Uterus (tissue), 4 donors: ENCODE data around the gene SLCO3A1. TPM values are rescaled to one million over a fixed set of nuclear protein-coding genes. Genes with fewer than 3 reads are reported as not detected.

Source experiments
- DNase-seq, 2 donors: peaks; one replicate each; pipeline ENCODE4 v3.0.0-alpha.2; 2019 to 2020
- H3K27ac ChIP-seq, 2 donors: fragments of 200-600 bp; sonication (generic); 1 replicate in 1 of 2; 2 replicates in 1 of 2; pipeline ENCODE4 v1.5.1; 2016 to 2018
- H3K27me3 ChIP-seq, 2 donors: fragments of 200-600 bp; sonication (generic); one replicate each; pipeline ENCODE4 v1.5.1; 2018 to 2019; ENCODE audit warnings: control low read depth in 1 of 2
- H3K36me3 ChIP-seq, 2 donors: fragments of 200-600 bp; sonication (generic); one replicate each; pipeline ENCODE4 v1.5.1; 2019; ENCODE audit warnings: control low read depth in 1 of 2
- H3K4me1 ChIP-seq, 2 donors: fragments of 200-600 bp; sonication (generic); one replicate each; pipeline ENCODE4 v1.5.1; 2018 to 2019; ENCODE audit warnings: control low read depth in 1 of 2
- H3K4me3 ChIP-seq, 2 donors: fragments of 200-600 bp; sonication (generic); 1 replicate in 1 of 2; 2 replicates in 1 of 2; pipeline ENCODE4 v1.5.1; 2018 to 2019; ENCODE audit warnings: mild to moderate bottlenecking in 1 of 2
- H3K9me3 ChIP-seq, 2 donors: fragments of 200-600 bp; sonication (generic); one replicate each; pipeline ENCODE4 v1.5.1; 2019; ENCODE audit warnings: control low read depth in 1 of 2
- POLR2A ChIP-seq, 2 donors: fragments of 450-650 bp; IDR thresholded peaks; one replicate each; pipeline ENCODE4 v1.6.1; 2016; ENCODE audit warnings: antibody characterized with exemption in 2 of 2, mild to moderate bottlenecking in 1 of 2, moderate library complexity in 1 of 2
- intact Hi-C: fragments of 100-400 bp; cut with DNase I; formaldehyde crosslinking; loops from one replicate; pipeline ENCODE4 v1.15.1; 2023; ENCODE audit warnings: low total_unique reads
- total RNA-seq, 4 donors: library from RNA; depleted of rRNA in 3 of 4; stranded (reverse); fragments of >200 nt in 3 of 4; gene quantifications; one replicate each; pipeline versions ENCODE4 v1.1.0 to v1.2.4, GENCODE V29; 2014 to 2023
- TF ChIP-seq, protein P1 (sequence below), 4 experiments: fragments of 200-600 bp in 2 of 4; fragments of 450-650 bp in 2 of 4; sonication (generic) in 2 of 4; IDR thresholded peaks; one replicate each; pipeline ENCODE4 v1.5.1; 2016 to 2019; ENCODE audit warnings: antibody characterized with exemption in 4 of 4, mild to moderate bottlenecking in 2 of 4, moderate library complexity in 1 of 4
- donor health status: DM: yes; HTN: yes; CAD: no.

SLCO3A1 gene
- total RNA-seq, 4 donors from 2014 or later, result 4.4 to 26.1 (median 9.5) TPM

DNA sequence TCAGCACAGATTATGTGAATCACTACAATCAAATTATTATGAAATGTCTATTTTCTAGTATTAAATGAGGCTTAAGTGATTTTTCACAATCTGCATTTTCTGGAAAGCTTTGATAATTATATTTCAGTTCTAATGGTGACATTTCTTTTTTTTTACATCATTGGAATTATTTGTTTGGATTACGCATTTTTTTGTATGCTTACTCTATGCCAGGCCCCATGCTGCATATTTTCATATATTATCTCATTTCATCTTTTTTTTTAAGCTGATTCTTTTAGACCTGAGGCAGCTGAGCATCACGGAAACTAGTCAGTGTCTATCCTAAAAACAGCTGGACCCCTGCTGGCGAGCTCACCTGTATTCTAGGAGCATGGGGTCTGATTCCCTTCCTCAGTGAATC is 31.1 kb downstream of the SLCO3A1 start:
- H3K9me3 ChIP-seq, result no peaks in the 10 kb centered on the region
- TF ChIP-seq, protein P1, sequence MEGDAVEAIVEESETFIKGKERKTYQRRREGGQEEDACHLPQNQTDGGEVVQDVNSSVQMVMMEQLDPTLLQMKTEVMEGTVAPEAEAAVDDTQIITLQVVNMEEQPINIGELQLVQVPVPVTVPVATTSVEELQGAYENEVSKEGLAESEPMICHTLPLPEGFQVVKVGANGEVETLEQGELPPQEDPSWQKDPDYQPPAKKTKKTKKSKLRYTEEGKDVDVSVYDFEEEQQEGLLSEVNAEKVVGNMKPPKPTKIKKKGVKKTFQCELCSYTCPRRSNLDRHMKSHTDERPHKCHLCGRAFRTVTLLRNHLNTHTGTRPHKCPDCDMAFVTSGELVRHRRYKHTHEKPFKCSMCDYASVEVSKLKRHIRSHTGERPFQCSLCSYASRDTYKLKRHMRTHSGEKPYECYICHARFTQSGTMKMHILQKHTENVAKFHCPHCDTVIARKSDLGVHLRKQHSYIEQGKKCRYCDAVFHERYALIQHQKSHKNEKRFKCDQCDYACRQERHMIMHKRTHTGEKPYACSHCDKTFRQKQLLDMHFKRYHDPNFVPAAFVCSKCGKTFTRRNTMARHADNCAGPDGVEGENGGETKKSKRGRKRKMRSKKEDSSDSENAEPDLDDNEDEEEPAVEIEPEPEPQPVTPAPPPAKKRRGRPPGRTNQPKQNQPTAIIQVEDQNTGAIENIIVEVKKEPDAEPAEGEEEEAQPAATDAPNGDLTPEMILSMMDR (IDR thresholded peaks at IDR 0.05), result no peak
- no peak for TF ChIP-seq POLR2A (IDR thresholded peaks at IDR 0.05)
- no peaks in the 10 kb centered on the region for H3K27me3 ChIP-seq
- no peak overlapping the region for H3K4me3 ChIP-seq
- H3K4me1 ChIP-seq, result no peaks in the 10 kb centered on the region
- H3K27ac ChIP-seq, result no peak overlapping the region
- DNase-seq, result no peak
- H3K36me3 ChIP-seq, result no peaks in the 10 kb centered on the region
- intact Hi-C loops, result no loop called here

DNA sequence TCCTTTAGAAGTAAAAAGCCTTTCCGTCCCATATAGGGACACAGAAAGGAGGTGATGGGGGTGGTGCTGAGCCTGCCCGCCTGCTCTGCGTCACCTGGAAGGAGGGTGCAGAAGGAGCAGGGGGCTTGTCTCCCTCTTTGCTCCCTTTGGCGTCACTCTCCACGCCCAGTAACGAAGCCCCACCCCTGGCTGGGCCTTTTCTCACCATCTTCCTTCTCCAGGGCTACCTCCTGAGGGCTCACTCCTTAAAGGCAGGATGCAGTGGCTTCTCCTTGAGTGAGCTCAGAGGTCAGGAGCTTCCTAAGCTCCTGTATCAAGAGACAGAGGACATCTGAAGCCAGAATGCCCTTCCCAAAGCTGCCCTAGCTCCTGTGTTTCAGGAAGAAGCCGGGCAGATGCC is 31.5 kb downstream of the SLCO3A1 start:
- intact Hi-C loops, result no loop called here
- TF ChIP-seq, protein P1 (IDR thresholded peaks at IDR 0.05), result no peak
- TF ChIP-seq POLR2A (IDR thresholded peaks at IDR 0.05), result no peak
- Histone ChIP-seq H3K27me3 (no peaks in the 10 kb centered on the region), H3K27ac (no peak overlapping the region), H3K4me3 (no peak overlapping the region), H3K36me3 (no peaks in the 10 kb centered on the region), H3K4me1 (no peaks in the 10 kb centered on the region), H3K9me3 (no peaks in the 10 kb centered on the region)
- no peak for DNase-seq

GRCh38 chr15:91885714-91886270 is 32.3 kb downstream of the SLCO3A1 start:
- Histone ChIP-seq H3K36me3 (no peaks in the 10 kb centered on the region), H3K9me3 (no peaks in the 10 kb centered on the region), H3K27me3 (no peaks in the 10 kb centered on the region), H3K4me1 (no peaks in the 10 kb centered on the region), H3K4me3 (no peak overlapping the region), H3K27ac (no peak overlapping the region)
- intact Hi-C loops, result no loop called here
- no peak for DNase-seq
- TF ChIP-seq, protein P1 (IDR thresholded peaks at IDR 0.05), result no peak
- TF ChIP-seq POLR2A (IDR thresholded peaks at IDR 0.05), result no peak

DNA sequence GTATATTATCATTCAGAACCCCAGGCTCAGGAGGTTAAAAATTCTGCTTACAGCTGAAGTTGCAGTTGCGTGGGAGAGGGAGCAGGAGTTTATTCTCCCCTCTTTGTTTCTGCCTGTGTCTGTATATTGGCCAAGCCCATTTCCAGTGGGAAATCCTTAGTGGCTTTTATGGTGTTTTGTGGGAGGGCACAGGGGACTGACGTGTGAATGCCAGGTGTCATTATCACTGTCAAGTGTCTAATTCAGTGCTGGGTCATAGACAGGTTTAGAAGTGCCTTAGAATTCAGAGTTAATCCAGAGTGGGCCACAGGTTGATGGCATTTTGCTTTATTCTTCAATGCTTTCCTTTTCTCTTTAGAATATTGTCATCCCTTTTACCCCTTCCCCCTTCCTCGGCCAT is 33.4 kb downstream of the SLCO3A1 start:
- TF ChIP-seq, protein P1 (IDR thresholded peaks at IDR 0.05), result no peak
- TF ChIP-seq POLR2A (IDR thresholded peaks at IDR 0.05), result no peak
- Histone ChIP-seq H3K27me3 (no peaks in the 10 kb centered on the region), H3K27ac (no peak overlapping the region), H3K9me3 (no peaks in the 10 kb centered on the region), H3K36me3 (no peaks in the 10 kb centered on the region), H3K4me1 (no peaks in the 10 kb centered on the region), H3K4me3 (no peak overlapping the region)
- intact Hi-C loops, result no loop called here
- DNase-seq, result no peak

DNA sequence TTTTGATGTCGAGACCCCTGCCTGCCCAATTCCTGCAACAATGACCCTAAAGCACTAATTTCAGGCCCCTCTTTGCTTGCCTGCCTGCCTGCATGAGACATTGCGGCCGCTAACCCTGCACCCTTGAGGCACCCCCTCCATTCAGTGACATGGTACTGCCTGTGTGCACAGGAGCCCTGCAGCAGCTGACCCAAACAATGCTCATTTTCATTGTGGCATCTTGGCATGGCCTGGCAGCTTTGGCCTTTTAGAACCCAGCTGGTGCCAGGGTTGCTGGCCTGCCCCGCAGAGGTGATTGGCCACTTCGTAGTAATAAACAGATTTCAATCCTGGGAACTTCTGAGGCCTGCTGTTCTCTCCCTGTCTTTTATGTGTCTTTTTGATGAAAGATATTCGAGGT is 33.8 kb downstream of the SLCO3A1 start:
- DNase-seq, result no peak
- no peaks in the 10 kb centered on the region for H3K4me1 ChIP-seq
- TF ChIP-seq POLR2A (IDR thresholded peaks at IDR 0.05), result no peak
- TF ChIP-seq, protein P1 (IDR thresholded peaks at IDR 0.05), result no peak
- no peaks in the 10 kb centered on the region for H3K36me3 ChIP-seq
- no peaks in the 10 kb centered on the region for H3K27me3 ChIP-seq
- H3K4me3 ChIP-seq, result no peak overlapping the region
- H3K9me3 ChIP-seq, result no peaks in the 10 kb centered on the region
- no peak overlapping the region for H3K27ac ChIP-seq
- intact Hi-C loops, result no loop called here
